Measurements from ENCODE around the gene NPLOC4. TPM values are rescaled to one million over a fixed set of nuclear protein-coding genes. Genes with fewer than 3 reads are reported as not detected.

Gene NPLOC4
- total RNA-seq, 1 experiment from 2014 or later, result 79.7 TPM

DNA sequence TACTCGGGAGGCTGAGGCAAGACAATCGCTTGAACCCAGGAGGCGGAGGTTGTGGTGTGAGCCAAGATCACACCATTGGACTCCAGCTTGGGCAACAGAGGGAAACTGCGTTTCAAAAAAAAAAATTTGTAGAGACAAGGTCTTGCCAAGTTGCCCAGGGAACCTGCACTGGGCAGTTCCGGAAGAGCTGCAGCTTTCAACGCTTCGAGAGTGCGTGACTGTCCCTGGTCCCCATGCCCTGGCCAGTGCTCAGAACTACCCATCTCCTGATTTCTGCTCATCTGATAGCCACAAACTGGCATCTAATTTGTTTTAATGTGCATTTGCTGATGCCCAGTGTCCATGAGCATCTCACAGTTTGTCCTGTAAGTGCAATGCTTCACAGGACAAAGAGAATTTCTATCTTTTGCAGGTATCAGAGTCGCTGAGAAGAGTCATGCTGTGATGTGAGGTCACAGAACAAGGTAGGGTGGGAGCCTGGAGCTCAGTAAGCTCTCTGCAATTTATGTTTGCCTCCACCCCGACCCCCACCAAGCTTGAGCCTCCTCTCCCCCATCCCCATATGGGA lies 128.2 kb downstream of the NPLOC4 start:
- peak; percentile 83 for DNase-seq (ENCODE audit: low read depth)

Other genes starting within 250 kb of the NPLOC4 start
- 1.0 and 4.3 TPM in 2 replicates for gene BAHCC1, start 241.7 kb downstream of the NPLOC4 start, total RNA-seq (2014; rRNA removed; shearing (Covaris generic))
- gene ACTG1, start 124.3 kb downstream of the NPLOC4 start, total RNA-seq (2014; rRNA removed; shearing (Covaris generic)), result 3,948 and 4,109 TPM in 2 replicates
- gene FSCN2, start 108.7 kb downstream of the NPLOC4 start, total RNA-seq (2014; rRNA removed; shearing (Covaris generic)), result 0.69 TPM in 1 of 2 replicates, not detected in the other
- 8.0 and 18.0 TPM in 2 replicates for gene FAAP100, start 84.8 kb downstream of the NPLOC4 start, total RNA-seq (2014; rRNA removed; shearing (Covaris generic))
- gene TSPAN10, start 84 bp upstream of the NPLOC4 start, total RNA-seq (2014; rRNA removed; shearing (Covaris generic)), result 2.5 and 5.3 TPM in 2 replicates
- gene PDE6G, start 19.4 kb upstream of the NPLOC4 start, total RNA-seq (2014; rRNA removed; shearing (Covaris generic)), result 0.94 TPM in 1 of 2 replicates, not detected in the other
- 39.3 and 48.3 TPM in 2 replicates for gene OXLD1, start 29.5 kb upstream of the NPLOC4 start, total RNA-seq (2014; rRNA removed; shearing (Covaris generic))
- gene CCDC137, start 29.6 kb upstream of the NPLOC4 start, total RNA-seq (2014; rRNA removed; shearing (Covaris generic)), result 14.6 and 32.1 TPM in 2 replicates
- gene ARL16, start 46.7 kb upstream of the NPLOC4 start, total RNA-seq (2014; rRNA removed; shearing (Covaris generic)), result 36.0 and 39.9 TPM in 2 replicates
- gene HGS, start 46.9 kb upstream of the NPLOC4 start, total RNA-seq (2014; rRNA removed; shearing (Covaris generic)), result 52.4 and 101 TPM in 2 replicates
- 11.7 and 14.1 TPM in 2 replicates for gene MRPL12, start 66.3 kb upstream of the NPLOC4 start, total RNA-seq (2014; rRNA removed; shearing (Covaris generic))
- gene SLC25A10, start 75.2 kb upstream of the NPLOC4 start, total RNA-seq (2014; rRNA removed; shearing (Covaris generic)), result 49.0 and 61.8 TPM in 2 replicates
- gene GCGR, start 167.0 kb upstream of the NPLOC4 start, total RNA-seq (2014; rRNA removed; shearing (Covaris generic)), result not detected in 2 replicates
- 40.2 and 58.3 TPM in 2 replicates for gene MCRIP1, start 196.2 kb upstream of the NPLOC4 start, total RNA-seq (2014; rRNA removed; shearing (Covaris generic))
- not detected in 2 replicates for gene PPP1R27, start 197.9 kb upstream of the NPLOC4 start, total RNA-seq (2014; rRNA removed; shearing (Covaris generic))
- 1,409 and 1,513 TPM in 2 replicates for gene P4HB, start 223.4 kb upstream of the NPLOC4 start, total RNA-seq (2014; rRNA removed; shearing (Covaris generic))
- 124 and 207 TPM in 2 replicates for gene ARHGDIA, start 234.2 kb upstream of the NPLOC4 start, total RNA-seq (2014; rRNA removed; shearing (Covaris generic))